Astrocyte (in vitro differentiated cells and primary cell): ENCODE data around the gene IGHMBP2. TPM values are rescaled to one million over a fixed set of nuclear protein-coding genes. Genes with fewer than 3 reads are reported as not detected.
A peak's percentile ranks its signal among the peaks of the same experiment; 100 is the strongest.

Experiments
- DNase-seq: peaks from one replicate; pipeline ENCODE4 v3.0.0-alpha.2; 2010; ENCODE audit warnings: low read depth
- FAIRE-seq: peaks from 2 replicates; lab custom pipeline; 2011; peaks lifted over from hg19 to GRCh38; lab: Jason Lieb, UNC
- H2AFZ ChIP-seq: 2 replicates; pipeline ENCODE4 v1.6.0; 2012; ENCODE audit warnings: low read depth, low read length, inconsistent platforms
- H3K27ac ChIP-seq: 2 replicates; pipeline ENCODE4 v1.5.1; 2011; ENCODE audit warnings: low read depth, low read length, inconsistent platforms
- H3K27me3 ChIP-seq: 2 replicates; pipeline ENCODE4 v1.6.0; 2011; ENCODE audit warnings: low read length, inconsistent platforms; ENCODE audit not compliant: insufficient read depth
- H3K36me3 ChIP-seq: 2 replicates; pipeline ENCODE4 v1.5.1; 2011; ENCODE audit warnings: low read length, inconsistent platforms; ENCODE audit not compliant: insufficient read depth
- H3K4me1 ChIP-seq: 2 replicates; pipeline ENCODE4 v1.5.1; 2011; ENCODE audit warnings: low read length, inconsistent platforms; ENCODE audit not compliant: insufficient read depth
- H3K4me2 ChIP-seq: 2 replicates; pipeline ENCODE4 v1.6.0; 2012; ENCODE audit warnings: low read length, inconsistent platforms
- H3K4me3 ChIP-seq: 2 replicates; pipeline ENCODE4 v1.5.1; 2011; ENCODE audit warnings: low read depth, mild to moderate bottlenecking, low read length, inconsistent platforms; ENCODE audit not compliant: insufficient read depth
- H3K79me2 ChIP-seq: 2 replicates; pipeline ENCODE4 v1.6.0; 2012; ENCODE audit warnings: mild to moderate bottlenecking, low read length, inconsistent platforms; ENCODE audit not compliant: insufficient read depth
- H3K9ac ChIP-seq: 2 replicates; pipeline ENCODE4 v1.6.0; 2012; ENCODE audit warnings: mild to moderate bottlenecking, low read length, inconsistent platforms
- H3K9me3 ChIP-seq: 2 replicates; pipeline ENCODE4 v1.5.1; 2012; ENCODE audit warnings: low read depth, mild to moderate bottlenecking, low read length, inconsistent platforms; ENCODE audit not compliant: insufficient read depth
- H4K20me1 ChIP-seq: 2 replicates; pipeline ENCODE4 v1.6.0; 2012; ENCODE audit warnings: low read length, inconsistent platforms; ENCODE audit not compliant: insufficient read depth
- H3K27ac Mint-ChIP-seq: one replicate; pipeline ENCODE4 v1.8.0; 2021; ENCODE audit warnings: mild to moderate bottlenecking, mixed read lengths; ENCODE audit not compliant: unreplicated experiment
- H3K27me3 Mint-ChIP-seq: one replicate; pipeline ENCODE4 v1.8.0; 2021; ENCODE audit warnings: low read depth, mixed read lengths; ENCODE audit not compliant: unreplicated experiment
- H3K36me3 Mint-ChIP-seq: one replicate; pipeline ENCODE4 v1.8.0; 2021; ENCODE audit warnings: low read depth, mixed read lengths; ENCODE audit not compliant: unreplicated experiment
- H3K4me1 Mint-ChIP-seq: one replicate; pipeline ENCODE4 v1.8.0; 2021; ENCODE audit warnings: low read depth, mixed read lengths; ENCODE audit not compliant: unreplicated experiment
- H3K4me3 Mint-ChIP-seq: one replicate; pipeline ENCODE4 v1.8.0; 2021; ENCODE audit warnings: mild to moderate bottlenecking, moderate library complexity, mixed read lengths; ENCODE audit not compliant: unreplicated experiment
- H3K9me3 Mint-ChIP-seq: one replicate; pipeline ENCODE4 v1.8.0; 2021; ENCODE audit warnings: mild to moderate bottlenecking, mixed read lengths; ENCODE audit not compliant: unreplicated experiment
- EZH2 ChIP-seq: IDR thresholded peaks from 2 replicates; pipeline ENCODE4 v1.6.1; 2012; ENCODE audit warnings: mild to moderate bottlenecking, low read length, inconsistent platforms; ENCODE audit not compliant: insufficient read depth
- total RNA-seq: library from RNA; stranded (reverse); gene quantifications from 2 replicates; pipeline ENCODE4 v1.2.1, GENCODE V29; 2021
- TF ChIP-seq, protein P1 (sequence below): IDR thresholded peaks from 2 replicates; pipeline ENCODE4 v1.5.1; 2011; ENCODE audit warnings: low read depth, mild to moderate bottlenecking, inconsistent platforms, low read length, moderate library complexity; ENCODE audit not compliant: insufficient read depth

The IGHMBP2 gene
- total RNA-seq, 1 donor from 2014 or later, result 14.0 TPM

DNA sequence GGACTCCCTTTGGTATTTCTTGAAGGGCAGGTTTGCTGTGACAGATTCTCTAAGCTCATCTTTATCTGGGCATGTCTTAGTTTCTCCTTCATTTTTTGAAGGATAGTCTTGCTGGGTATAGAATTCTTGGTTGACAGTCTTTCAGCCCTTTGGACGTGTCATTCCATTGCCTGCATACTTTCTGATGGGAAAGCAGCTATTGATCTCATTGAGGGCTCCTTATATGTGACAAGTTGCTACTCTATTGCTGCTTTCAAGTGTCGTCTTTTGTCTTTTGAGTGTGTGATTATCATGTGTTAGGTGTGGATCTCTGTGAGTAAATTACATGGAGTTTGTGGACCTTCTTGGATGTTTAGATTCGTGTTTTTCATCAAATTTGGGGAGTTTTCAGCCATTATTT lies 21.9 kb downstream of the IGHMBP2 start:
- Histone ChIP-seq H3K9ac (no peak overlapping the region), H3K4me3 (no peak overlapping the region), H4K20me1 (peaks cover 3% of the 10 kb centered on the region), H3K27ac (no peak overlapping the region), H2AFZ (no peak overlapping the region), H3K4me2 (no peak overlapping the region), H3K79me2 (peaks cover 3% of the 10 kb centered on the region), H3K27me3 (no peaks in the 10 kb centered on the region), H3K9me3 (peaks cover 7% of the 10 kb centered on the region), H3K4me1 (no peaks in the 10 kb centered on the region), H3K36me3 (peaks cover 21% of the 10 kb centered on the region)
- TF ChIP-seq, protein P1, sequence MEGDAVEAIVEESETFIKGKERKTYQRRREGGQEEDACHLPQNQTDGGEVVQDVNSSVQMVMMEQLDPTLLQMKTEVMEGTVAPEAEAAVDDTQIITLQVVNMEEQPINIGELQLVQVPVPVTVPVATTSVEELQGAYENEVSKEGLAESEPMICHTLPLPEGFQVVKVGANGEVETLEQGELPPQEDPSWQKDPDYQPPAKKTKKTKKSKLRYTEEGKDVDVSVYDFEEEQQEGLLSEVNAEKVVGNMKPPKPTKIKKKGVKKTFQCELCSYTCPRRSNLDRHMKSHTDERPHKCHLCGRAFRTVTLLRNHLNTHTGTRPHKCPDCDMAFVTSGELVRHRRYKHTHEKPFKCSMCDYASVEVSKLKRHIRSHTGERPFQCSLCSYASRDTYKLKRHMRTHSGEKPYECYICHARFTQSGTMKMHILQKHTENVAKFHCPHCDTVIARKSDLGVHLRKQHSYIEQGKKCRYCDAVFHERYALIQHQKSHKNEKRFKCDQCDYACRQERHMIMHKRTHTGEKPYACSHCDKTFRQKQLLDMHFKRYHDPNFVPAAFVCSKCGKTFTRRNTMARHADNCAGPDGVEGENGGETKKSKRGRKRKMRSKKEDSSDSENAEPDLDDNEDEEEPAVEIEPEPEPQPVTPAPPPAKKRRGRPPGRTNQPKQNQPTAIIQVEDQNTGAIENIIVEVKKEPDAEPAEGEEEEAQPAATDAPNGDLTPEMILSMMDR, result no peak
- no peak for TF ChIP-seq EZH2
- Mint-ChIP-seq H3K9me3 (peaks cover 18% of the 10 kb centered on the region), H3K27me3 (no peaks in the 10 kb centered on the region), H3K36me3 (peaks cover 66% of the 10 kb centered on the region), H3K4me1 (peaks cover 13% of the 10 kb centered on the region), H3K4me3 (no peak overlapping the region), H3K27ac (no peak overlapping the region)
- no peak for FAIRE-seq
- DNase-seq, result no peak

DNA sequence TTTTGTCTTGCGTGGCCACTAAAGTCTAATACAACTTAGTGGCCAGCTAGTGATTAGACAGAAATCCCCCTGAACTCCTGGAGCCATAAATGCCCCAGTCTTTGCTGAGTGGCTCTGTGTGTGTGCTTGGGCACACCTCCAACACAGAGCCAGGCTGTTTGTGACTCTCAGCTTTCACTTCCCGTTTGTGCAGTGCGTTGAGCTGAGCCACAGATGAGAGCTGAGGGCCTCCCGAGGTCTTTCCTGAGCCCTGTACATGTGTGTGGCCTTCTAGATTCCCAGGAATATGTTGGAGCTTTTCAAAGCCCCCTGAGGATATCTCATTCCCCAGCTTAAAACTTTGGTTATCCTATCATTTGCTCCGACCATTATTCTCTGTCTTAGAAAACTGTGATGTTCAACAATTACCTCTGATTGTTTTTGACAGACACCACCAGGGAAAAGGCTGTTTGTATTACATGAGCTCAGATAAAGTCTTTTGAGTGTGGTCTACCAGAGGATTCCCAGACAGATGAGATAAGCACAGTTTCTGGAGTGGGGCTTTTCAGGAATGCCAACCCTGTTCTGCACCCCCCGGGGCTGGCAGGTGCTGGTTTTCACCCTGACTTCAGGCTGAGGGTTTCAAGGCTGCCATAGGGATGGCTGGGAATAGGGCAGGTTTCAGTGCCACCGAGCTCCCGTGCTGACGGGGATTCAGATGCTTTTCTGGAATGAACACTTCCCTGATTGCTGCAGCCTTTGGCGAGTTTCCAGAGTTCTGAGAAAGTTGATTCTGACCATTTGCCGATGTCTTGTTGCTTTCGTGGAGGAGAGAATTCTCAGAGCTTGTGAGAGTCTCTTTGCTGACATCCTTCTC lies 23.8 kb downstream of the IGHMBP2 start:
- Histone ChIP-seq H3K4me2 (no peak overlapping the region), H2AFZ (no peak overlapping the region), H3K9ac (no peak overlapping the region), H3K27me3 (no peaks in the 10 kb centered on the region), H3K9me3 (peaks cover 7% of the 10 kb centered on the region), H3K79me2 (peaks cover 3% of the 10 kb centered on the region), H3K4me1 (no peaks in the 10 kb centered on the region), H3K36me3 (peaks cover 21% of the 10 kb centered on the region), H3K4me3 (no peak overlapping the region), H3K27ac (no peak overlapping the region), H4K20me1 (peaks cover 4% of the 10 kb centered on the region)
- H3K4me3 Mint-ChIP-seq, result no peak overlapping the region
- FAIRE-seq (no peak), DNase-seq (no peak)
- H3K27ac Mint-ChIP-seq, result peak overlapping the region; percentile 67
- H3K36me3 Mint-ChIP-seq, result peaks cover 65% of the 10 kb centered on the region
- peaks cover 13% of the 10 kb centered on the region for H3K4me1 Mint-ChIP-seq
- peaks cover 18% of the 10 kb centered on the region for H3K9me3 Mint-ChIP-seq
- H3K27me3 Mint-ChIP-seq, result no peaks in the 10 kb centered on the region
- TF ChIP-seq EZH2, result no peak
- TF ChIP-seq, protein P1, result no peak
